H1 (cell line): ENCODE results near the gene CYTH1. TPM values are rescaled to one million over a fixed set of nuclear protein-coding genes. Genes with fewer than 3 reads are reported as not detected.

ENCODE experiments used
- CTBP2 ChIP-seq: IDR thresholded peaks from 2 replicates; pipeline ENCODE4 v1.7.0; 2011; ENCODE audit warnings: borderline replicate concordance, mild to moderate bottlenecking, moderate library complexity, mixed read lengths, low read length; ENCODE audit not compliant: insufficient read depth, insufficient read length
- SRF ChIP-seq: IDR thresholded peaks from 2 replicates; pipeline ENCODE4 v1.6.1; 2011; ENCODE audit warnings: mild to moderate bottlenecking, low read depth, low read length, moderate library complexity
- polyA plus RNA-seq, 7 experiments: library from polyadenylated mRNA; depleted of rRNA in 3 of 7; stranded (reverse) in 5 of 7; unstranded in 2 of 7; fragments of >200 nt in 5 of 7; fragments of 200-250 nt in 2 of 7; gene quantifications; 1 replicate in 5 of 7; 2 replicates in 1 of 7; 4 replicates in 1 of 7; pipeline versions ENCODE4 v1.2.1 to v1.2.3, GENCODE V29; 2011 to 2013; ENCODE audit warnings: missing spikeins in 2 of 7, mixed read lengths in 2 of 7
- total RNA-seq: library from RNA; stranded (reverse); fragmentation: NEBNext Ultra II Directional; extraction: Animal tissue kit (Norgen Biotek cat#: 25700); gene quantifications from 2 replicates; pipeline ENCODE4 v1.2.1, GENCODE V29; 2021
- TF ChIP-seq, protein P1 (sequence below): IDR thresholded peaks from 2 replicates; pipeline ENCODE4 v1.6.1; 2011; ENCODE audit warnings: low read depth, mild to moderate bottlenecking, low read length; ENCODE audit not compliant: insufficient read depth

Gene CYTH1
- total and polyA plus RNA-seq, 2 of the 8 experiments (the other 6 are each of a cell fraction or from before 2014, with no cell fraction given): 12.8 to 14.8 TPM

GRCh38 chr17:78781104-78781892, 775 bp downstream of the CYTH1 start (continued):
- TF ChIP-seq, protein P1, sequence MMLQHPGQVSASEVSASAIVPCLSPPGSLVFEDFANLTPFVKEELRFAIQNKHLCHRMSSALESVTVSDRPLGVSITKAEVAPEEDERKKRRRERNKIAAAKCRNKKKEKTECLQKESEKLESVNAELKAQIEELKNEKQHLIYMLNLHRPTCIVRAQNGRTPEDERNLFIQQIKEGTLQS: no peak
- TF ChIP-seq CTBP2: no peak
- no peak for TF ChIP-seq SRF
